ENCODE results near the gene TTC8. TPM values are rescaled to one million over a fixed set of nuclear protein-coding genes. Genes with fewer than 3 reads are reported as not detected.
A peak's percentile ranks its signal among the peaks of the same experiment; 100 is the strongest.
"Not testable (repeated sequence)": the region's sequence is repeated elsewhere in the genome, so short reads cannot be mapped to it uniquely, and the experiment has no call there.

TTC8 gene
- total RNA-seq, 1 experiment from 2014 or later = 9.2 TPM

DNA sequence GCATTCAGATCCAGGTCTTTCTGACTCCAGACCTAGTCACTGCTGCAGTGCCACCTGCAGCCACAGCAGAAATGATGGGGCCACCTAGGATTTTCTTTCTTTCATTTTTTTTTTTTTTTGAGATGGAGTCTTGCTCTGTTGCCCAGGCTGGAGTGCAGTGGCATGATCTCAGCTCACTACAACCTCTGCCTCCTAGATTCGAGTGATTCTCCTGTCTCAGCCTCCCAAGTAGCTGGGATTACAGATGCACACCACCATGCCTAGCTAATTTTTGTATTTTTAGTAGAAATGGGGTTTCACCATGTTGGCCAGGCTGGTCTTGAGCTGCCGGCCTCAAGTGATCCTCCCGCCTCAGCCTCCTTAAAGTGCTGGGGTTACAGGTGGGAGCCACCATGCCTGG, 33.4 kb downstream of the TTC8 start:
- not testable (repeated sequence) for H4K20me1 ChIP-seq (ENCODE audit: control insufficient read depth, insufficient read depth, insufficient read length); H3K18ac ChIP-seq (ENCODE audit: insufficient read length, low read depth, low read length); H3K23ac ChIP-seq (ENCODE audit: insufficient read length, low read depth, low read length); H3K79me2 ChIP-seq (ENCODE audit: insufficient read depth, low read length); H3K14ac ChIP-seq (ENCODE audit: insufficient read depth, low read length); H2BK15ac ChIP-seq (ENCODE audit: low read depth, low read length); H2AFZ ChIP-seq (ENCODE audit: low read length); H2BK5ac ChIP-seq (ENCODE audit: insufficient read length, low read length); H3K9me3 ChIP-seq (ENCODE audit: control insufficient read depth, low read depth, low read length); H3K27ac Mint-ChIP-seq; H2BK120ac ChIP-seq (ENCODE audit: low read depth, low read length, poor library complexity, severe bottlenecking); H3K23me2 ChIP-seq (ENCODE audit: insufficient read length, low read depth, low read length, poor library complexity, severe bottlenecking); DNase-seq; H2BK12ac ChIP-seq (ENCODE audit: insufficient read length, low read depth, low read length); H4K91ac ChIP-seq (ENCODE audit: insufficient read length, low read depth, low read length); H3K79me1 ChIP-seq (ENCODE audit: insufficient read depth, low read depth, low read length, poor library complexity, severe bottlenecking); H3T11ph ChIP-seq (ENCODE audit: low read length); H4K8ac ChIP-seq (replicated peaks; ENCODE audit: insufficient read length, low read depth, low read length); H3K4me2 ChIP-seq (ENCODE audit: insufficient read depth, insufficient read length, low read length); H2AK5ac ChIP-seq (ENCODE audit: insufficient read length, low read length); H3K9me3 Mint-ChIP-seq; H3K56ac ChIP-seq (ENCODE audit: insufficient read length, low read depth, low read length); H3K4me3 Mint-ChIP-seq; H3K27ac ChIP-seq (ENCODE audit: insufficient read length, low read depth, low read length); H2BK20ac ChIP-seq (ENCODE audit: low read depth, low read length, poor library complexity, severe bottlenecking); H3K27me3 Mint-ChIP-seq (ENCODE audit: low read depth); H3K4ac ChIP-seq (ENCODE audit: low read depth, low read length); H4K5ac ChIP-seq (ENCODE audit: insufficient read length, low read depth, low read length); H3K4me1 ChIP-seq (ENCODE audit: insufficient read depth, low read length); H3K9ac ChIP-seq (ENCODE audit: extremely low read depth, insufficient read length, low read length); H3K27me3 ChIP-seq (ENCODE audit: insufficient read depth, low read length)
- Mint-ChIP-seq H3K36me3 (ENCODE audit: insufficient read depth in 1 of 3, low read depth in 3 of 3) (peaks cover 13 to 17% (median 15%) of the 10 kb centered on the region in 3 experiments), H3K4me1 (peaks cover 7 to 13% of the 10 kb centered on the region in 2 experiments)
- WGBS (ENCODE audit: extremely low coverage, insufficient read length, low lambda C conversion rate) = no CpG with 5 or more reads among the region's 3 CpGs
- TF ChIP-seq, protein P1, sequence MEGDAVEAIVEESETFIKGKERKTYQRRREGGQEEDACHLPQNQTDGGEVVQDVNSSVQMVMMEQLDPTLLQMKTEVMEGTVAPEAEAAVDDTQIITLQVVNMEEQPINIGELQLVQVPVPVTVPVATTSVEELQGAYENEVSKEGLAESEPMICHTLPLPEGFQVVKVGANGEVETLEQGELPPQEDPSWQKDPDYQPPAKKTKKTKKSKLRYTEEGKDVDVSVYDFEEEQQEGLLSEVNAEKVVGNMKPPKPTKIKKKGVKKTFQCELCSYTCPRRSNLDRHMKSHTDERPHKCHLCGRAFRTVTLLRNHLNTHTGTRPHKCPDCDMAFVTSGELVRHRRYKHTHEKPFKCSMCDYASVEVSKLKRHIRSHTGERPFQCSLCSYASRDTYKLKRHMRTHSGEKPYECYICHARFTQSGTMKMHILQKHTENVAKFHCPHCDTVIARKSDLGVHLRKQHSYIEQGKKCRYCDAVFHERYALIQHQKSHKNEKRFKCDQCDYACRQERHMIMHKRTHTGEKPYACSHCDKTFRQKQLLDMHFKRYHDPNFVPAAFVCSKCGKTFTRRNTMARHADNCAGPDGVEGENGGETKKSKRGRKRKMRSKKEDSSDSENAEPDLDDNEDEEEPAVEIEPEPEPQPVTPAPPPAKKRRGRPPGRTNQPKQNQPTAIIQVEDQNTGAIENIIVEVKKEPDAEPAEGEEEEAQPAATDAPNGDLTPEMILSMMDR (conservative IDR thresholded peaks at IDR 0.05) = 0 out of 3 replicates have a peak, but pooled peaks have one; percentile 12

DNA sequence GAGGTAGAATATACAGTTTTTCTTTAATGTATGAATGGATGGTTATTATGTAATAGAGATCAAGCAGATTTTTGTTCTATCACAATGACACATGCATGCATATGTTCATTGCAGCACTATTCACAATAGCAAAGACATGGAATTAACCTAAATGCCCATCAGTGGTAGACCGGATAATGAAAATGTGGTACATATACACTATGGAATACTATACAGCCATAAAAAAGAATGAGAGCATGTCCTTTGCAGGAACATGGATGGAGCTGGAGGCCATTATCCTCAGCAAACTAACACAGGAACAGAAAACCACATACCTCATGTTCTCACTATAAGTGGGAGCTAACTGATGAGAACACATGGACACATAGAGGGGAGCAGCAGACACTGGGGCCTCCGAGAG, 34.7 kb downstream of the TTC8 start:
- H3K9me3 ChIP-seq (ENCODE audit: control insufficient read depth, low read depth, low read length); H2BK20ac ChIP-seq (ENCODE audit: low read depth, low read length, poor library complexity, severe bottlenecking); H3K23ac ChIP-seq (ENCODE audit: insufficient read length, low read depth, low read length); H3K18ac ChIP-seq (ENCODE audit: insufficient read length, low read depth, low read length); H3K79me1 ChIP-seq (ENCODE audit: insufficient read depth, low read depth, low read length, poor library complexity, severe bottlenecking); H2BK12ac ChIP-seq (ENCODE audit: insufficient read length, low read depth, low read length); H3K23me2 ChIP-seq (ENCODE audit: insufficient read length, low read depth, low read length, poor library complexity, severe bottlenecking); H3K4me2 ChIP-seq (ENCODE audit: insufficient read depth, insufficient read length, low read length); H3K27ac Mint-ChIP-seq; H2AK5ac ChIP-seq (ENCODE audit: insufficient read length, low read length); H3K4me1 ChIP-seq (ENCODE audit: insufficient read depth, low read length); H3K56ac ChIP-seq (ENCODE audit: insufficient read length, low read depth, low read length); H3K79me2 ChIP-seq (ENCODE audit: insufficient read depth, low read length); H4K20me1 ChIP-seq (ENCODE audit: control insufficient read depth, insufficient read depth, insufficient read length); H3K27me3 ChIP-seq (ENCODE audit: insufficient read depth, low read length); H4K5ac ChIP-seq (ENCODE audit: insufficient read length, low read depth, low read length); H3K4me1 Mint-ChIP-seq; H3K27ac ChIP-seq (ENCODE audit: insufficient read length, low read depth, low read length); H3T11ph ChIP-seq (ENCODE audit: low read length); H3K9me3 Mint-ChIP-seq; DNase-seq; H2BK120ac ChIP-seq (ENCODE audit: low read depth, low read length, poor library complexity, severe bottlenecking); H2AFZ ChIP-seq (ENCODE audit: low read length); H2BK15ac ChIP-seq (ENCODE audit: low read depth, low read length); H2BK5ac ChIP-seq (ENCODE audit: insufficient read length, low read length); H4K91ac ChIP-seq (ENCODE audit: insufficient read length, low read depth, low read length); H3K4ac ChIP-seq (ENCODE audit: low read depth, low read length); H3K14ac ChIP-seq (ENCODE audit: insufficient read depth, low read length); H3K27me3 Mint-ChIP-seq (ENCODE audit: low read depth); H3K4me3 Mint-ChIP-seq; H4K8ac ChIP-seq (replicated peaks; ENCODE audit: insufficient read length, low read depth, low read length); H3K9ac ChIP-seq (ENCODE audit: extremely low read depth, insufficient read length, low read length): not testable (repeated sequence)
- WGBS (ENCODE audit: extremely low coverage, insufficient read length, low lambda C conversion rate) = no CpG with 5 or more reads among the region's 2 CpGs
- peaks cover 13 to 17% (median 15%) of the 10 kb centered on the region in 3 experiments for H3K36me3 Mint-ChIP-seq (ENCODE audit: insufficient read depth in 1 of 3, low read depth in 3 of 3)

Data from H9 (cell line).